HepG2 (cell line): ENCODE measurements around the gene PSMG3. TPM values are rescaled to one million over a fixed set of nuclear protein-coding genes. Genes with fewer than 3 reads are reported as not detected.

Experiments used
- MBD4 ChIP-seq: IDR thresholded peaks from 2 replicates; pipeline ENCODE4 v1.6.1; 2012; ENCODE audit warnings: low read length, inconsistent platforms, borderline replicate concordance
- NFE2L1 ChIP-seq: sonication (generic); formaldehyde crosslinking; IDR thresholded peaks from 2 replicates; pipeline ENCODE4 v1.4.0; 2020; ENCODE audit warnings: missing genetic modification reagents, mild to moderate bottlenecking, borderline replicate concordance
- PITX1 ChIP-seq: sonication (generic); formaldehyde crosslinking; IDR thresholded peaks from 2 replicates; pipeline ENCODE4 v1.5.1; 2020; ENCODE audit warnings: mild to moderate bottlenecking, missing genetic modification reagents
- TRIM22 ChIP-seq: fragments of 450-650 bp; IDR thresholded peaks from 2 replicates; pipeline ENCODE4 v1.6.1; 2017
- USF2 ChIP-seq, 2 experiments: sonication (generic) in 1 of 2; formaldehyde crosslinking in 1 of 2; IDR thresholded peaks; 2 replicates each; pipeline versions ENCODE4 v1.5.1 to v1.6.1; 2011 to 2020; ENCODE audit warnings: borderline replicate concordance in 1 of 2, low read depth in 1 of 2, low read length in 1 of 2, mild to moderate bottlenecking in 1 of 2, missing genetic modification reagents in 1 of 2, moderate library complexity in 1 of 2
- ZC3H4 ChIP-seq: sonication (generic); formaldehyde crosslinking; IDR thresholded peaks from 2 replicates; pipeline ENCODE4 v1.4.0; 2020; ENCODE audit warnings: missing genetic modification reagents, borderline replicate concordance
- ZNF180 ChIP-seq: sonication (generic); formaldehyde crosslinking; IDR thresholded peaks from 2 replicates; pipeline ENCODE4 v1.4.0; 2020; ENCODE audit warnings: low read depth, missing genetic modification reagents, borderline replicate concordance
- ZNF225 ChIP-seq: sonication (generic); formaldehyde crosslinking; IDR thresholded peaks from 2 replicates; pipeline ENCODE4 v1.4.0; 2020; ENCODE audit warnings: mild to moderate bottlenecking, missing genetic modification reagents
- ZNF235 ChIP-seq: sonication (generic); formaldehyde crosslinking; IDR thresholded peaks from 2 replicates; pipeline ENCODE4 v1.8.1; 2023; ENCODE audit warnings: mild to moderate bottlenecking, missing genetic modification reagents, borderline replicate concordance
- ZNF292 ChIP-seq: sonication (generic); formaldehyde crosslinking; IDR thresholded peaks from 2 replicates; pipeline ENCODE4 v1.8.1; 2022; ENCODE audit warnings: mild to moderate bottlenecking, low read depth, missing genetic modification reagents, borderline replicate concordance
- ZNF318 ChIP-seq: sonication (generic); formaldehyde crosslinking; IDR thresholded peaks from 2 replicates; pipeline ENCODE4 v1.4.0; 2020; ENCODE audit warnings: mild to moderate bottlenecking, missing genetic modification reagents
- ZNF510 ChIP-seq: sonication (generic); formaldehyde crosslinking; IDR thresholded peaks from 2 replicates; pipeline ENCODE4 v1.4.0; 2020; ENCODE audit warnings: low read depth, mild to moderate bottlenecking, missing genetic modification reagents
- ZXDC ChIP-seq: sonication (generic); formaldehyde crosslinking; IDR thresholded peaks from 2 replicates; pipeline ENCODE4 v1.5.0; 2020; ENCODE audit warnings: mild to moderate bottlenecking, missing genetic modification reagents
- polyA plus RNA-seq, 8 experiments: library from polyadenylated mRNA; depleted of rRNA in 3 of 8; stranded (reverse) in 7 of 8; unstranded in 1 of 8; fragments of >200 nt; fragmentation: Illumina TruSeq in 4 of 8; extraction: Trizol in 4 of 8; gene quantifications; 2 replicates each; pipeline versions ENCODE4 v1.2.1 to v1.2.3, GENCODE V29; 2011 to 2016; ENCODE audit warnings: low read depth in 4 of 8, missing spikeins in 1 of 8, mixed read lengths in 1 of 8; ENCODE audit not compliant: insufficient read depth in 1 of 8
- total RNA-seq, 5 experiments: library from RNA; depleted of rRNA; stranded (reverse); fragments of >200 nt; fragmentation: Illumina TruSeq; extraction: Trizol; gene quantifications; 2 replicates each; pipeline ENCODE4 v1.2.3, GENCODE V29; 2016; ENCODE audit warnings: low read depth in 1 of 5

Gene PSMG3
- total and polyA plus RNA-seq, 2 of the 13 experiments (the other 11 are each of a cell fraction or from before 2014, with no cell fraction given), result 29.6 to 48.4 TPM

- TF ChIP-seq ZNF318 (CRISPR knock-in tag), result no peak
- 0 out of 2 replicates have a peak, but pooled peaks have one; percentile 10 for TF ChIP-seq ZNF292 (CRISPR knock-in tag)
- TF ChIP-seq ZXDC (CRISPR knock-in tag), result no peak; the same call in 1 of the 2 replicates
- no peak for TF ChIP-seq ZC3H4
- TF ChIP-seq USF2 (IDR thresholded peaks at IDR 0.05; ENCODE audit: low read depth, low read length), result no peak
- no peak for TF ChIP-seq USF2 (CRISPR knock-in tag; IDR thresholded peaks at IDR 0.05; ENCODE audit: borderline replicate concordance)
- no peak for TF ChIP-seq MBD4
- no peak for TF ChIP-seq ZNF225 (CRISPR knock-in tag)
- 0 out of 2 replicates have a peak, but pooled peaks have one; percentile 27 for TF ChIP-seq ZNF235
- no peak for TF ChIP-seq TRIM22
- no peak for TF ChIP-seq ZNF180 (CRISPR knock-in tag)
- TF ChIP-seq PITX1 (CRISPR knock-in tag), result peak; percentile 25
- TF ChIP-seq NFE2L1, result no peak
- no peak for TF ChIP-seq ZNF510 (CRISPR knock-in tag)
These were observed 14.6 kb downstream of the PSMG3 start (continued) for GRCh38 chr7:1555046-1555812.
